CD14-positive monocyte (primary cell): ENCODE measurements around the gene CD180. TPM values are rescaled to one million over a fixed set of nuclear protein-coding genes. Genes with fewer than 3 reads are reported as not detected.

Experiments used
- DNase-seq, 3 donors: peaks; one replicate each; pipeline ENCODE4 v3.0.0-alpha.2; 2011 to 2022
- H2AFZ ChIP-seq: 2 replicates; pipeline ENCODE4 v1.6.0; 2012; ENCODE audit warnings: mild to moderate bottlenecking, low read depth, low read length, inconsistent platforms; ENCODE audit not compliant: insufficient read depth, poor library complexity, severe bottlenecking
- H3K27ac ChIP-seq, 2 donors: 1 replicate in 1 of 2; 2 replicates in 1 of 2; pipeline ENCODE4 v1.5.1; 2012 to 2013; ENCODE audit warnings: low read length in 2 of 2, control low read depth in 1 of 2, inconsistent platforms in 1 of 2, low read depth in 1 of 2, mild to moderate bottlenecking in 1 of 2
- H3K27me3 ChIP-seq, 2 donors: one replicate each; pipeline versions ENCODE4 v1.6.0 to v1.6.1; 2011 to 2013; ENCODE audit warnings: low read length in 2 of 2; ENCODE audit not compliant: control insufficient read depth in 2 of 2, insufficient read depth in 2 of 2
- H3K36me3 ChIP-seq, 2 donors: replicated peaks in 1 of 2; 1 replicate in 1 of 2; 2 replicates in 1 of 2; pipeline versions ENCODE4 v1.5.1 to v1.6.1; 2012 to 2013; ENCODE audit warnings: low read length in 2 of 2, control low read depth in 1 of 2, inconsistent platforms in 1 of 2, mild to moderate bottlenecking in 1 of 2; ENCODE audit not compliant: insufficient read depth in 2 of 2, control insufficient read depth in 1 of 2
- H3K4me1 ChIP-seq, 2 donors: 1 replicate in 1 of 2; 2 replicates in 1 of 2; pipeline versions ENCODE4 v1.5.1 to v1.6.1; 2012 to 2013; ENCODE audit warnings: low read length in 2 of 2, control low read depth in 1 of 2, inconsistent platforms in 1 of 2, mild to moderate bottlenecking in 1 of 2, moderate library complexity in 1 of 2; ENCODE audit not compliant: insufficient read depth in 2 of 2, control insufficient read depth in 1 of 2
- H3K4me2 ChIP-seq: replicated peaks from 2 replicates; pipeline ENCODE3; 2012; ENCODE audit warnings: low read length, moderate library complexity, mild to moderate bottlenecking; ENCODE audit not compliant: poor library complexity, severe bottlenecking; ENCODE audit errors: extremely low read depth
- H3K4me3 ChIP-seq, 3 experiments: fragments of 200-600 bp in 1 of 3; sonication (generic) in 1 of 3; replicated peaks in 1 of 3; 1 replicate in 2 of 3; 2 replicates in 1 of 3; pipeline ENCODE4 v1.5.1; 2011 to 2013; ENCODE audit warnings: low read length in 3 of 3, mild to moderate bottlenecking in 3 of 3, control low read depth in 2 of 3, low read depth in 2 of 3, inconsistent platforms in 1 of 3, moderate library complexity in 1 of 3
- H3K79me2 ChIP-seq: 2 replicates; pipeline ENCODE4 v1.6.0; 2012; ENCODE audit warnings: mild to moderate bottlenecking, control low read depth, inconsistent platforms, low read length, moderate library complexity; ENCODE audit not compliant: insufficient read depth
- H3K9ac ChIP-seq: 2 replicates; pipeline ENCODE4 v1.6.0; 2017; ENCODE audit warnings: low read length, mild to moderate bottlenecking; ENCODE audit not compliant: insufficient read depth, poor library complexity, severe bottlenecking
- H3K9me3 ChIP-seq, 2 donors: replicated peaks in 1 of 2; 1 replicate in 1 of 2; 2 replicates in 1 of 2; pipeline versions ENCODE4 v1.5.1 to v1.6.1; 2012 to 2013; ENCODE audit warnings: low read length in 2 of 2, control low read depth in 1 of 2; ENCODE audit not compliant: control insufficient read depth in 1 of 2, insufficient read depth in 1 of 2
- H4K20me1 ChIP-seq: 2 replicates; pipeline ENCODE4 v1.6.0; 2012; ENCODE audit warnings: mild to moderate bottlenecking, low read length, control low read depth, moderate library complexity; ENCODE audit not compliant: insufficient read depth
- H3K27ac Mint-ChIP-seq, 7 donors: one replicate each; pipeline ENCODE4 v1.8.0; 2020; ENCODE audit warnings: mild to moderate bottlenecking in 7 of 7, mixed read lengths in 7 of 7, moderate library complexity in 6 of 7, inconsistent platforms in 2 of 7
- H3K27me3 Mint-ChIP-seq, 3 donors: one replicate each; pipeline ENCODE4 v1.8.0; 2021 to 2022; ENCODE audit warnings: low read depth in 3 of 3, mild to moderate bottlenecking in 3 of 3, mixed read lengths in 3 of 3, moderate library complexity in 3 of 3, inconsistent platforms in 1 of 3
- H3K36me3 Mint-ChIP-seq, 2 donors: one replicate each; pipeline ENCODE4 v1.8.0; 2020; ENCODE audit warnings: mixed read lengths in 2 of 2, inconsistent platforms in 1 of 2, mild to moderate bottlenecking in 1 of 2
- H3K4me1 Mint-ChIP-seq: one replicate; pipeline ENCODE4 v1.8.0; 2020; ENCODE audit warnings: mild to moderate bottlenecking, mixed read lengths
- H3K4me3 Mint-ChIP-seq, 2 donors: one replicate each; pipeline ENCODE4 v1.8.0; 2020; ENCODE audit warnings: mild to moderate bottlenecking in 2 of 2, mixed read lengths in 2 of 2, moderate library complexity in 1 of 2
- H3K9me3 Mint-ChIP-seq, 7 donors: one replicate each; pipeline ENCODE4 v1.8.0; 2020 to 2022; ENCODE audit warnings: mixed read lengths in 7 of 7, mild to moderate bottlenecking in 6 of 7, moderate library complexity in 6 of 7, inconsistent platforms in 2 of 7
- WGBS: methylation state at CpG from one replicate; pipeline ENCODE4 v1.1.5; 2013; ENCODE audit warnings: missing lambda C conversion rate; ENCODE audit not compliant: insufficient coverage; 5-methylcytosine and 5-hydroxymethylcytosine counted together
- intact Hi-C, 2 donors: fragments of 100-400 bp; cut with micrococcal nuclease; formaldehyde crosslinking; loops; one replicate each; pipeline versions ENCODE4 v1.15.0 to v1.15.1; 2023
- polyA plus RNA-seq, 3 donors: library from polyadenylated mRNA; depleted of rRNA in 1 of 3; unstranded in 2 of 3; stranded (reverse) in 1 of 3; fragments of 300-500 nt in 2 of 3; fragments of >200 nt in 1 of 3; fragmentation: Illumina TruSeq in 2 of 3; gene quantifications; 1 replicate in 2 of 3; 2 replicates in 1 of 3; pipeline ENCODE4 v1.2.3, GENCODE V29; 2012 to 2021
- TF ChIP-seq, protein P1 (sequence below): fragments of 200-600 bp; IDR thresholded peaks from one replicate; pipeline ENCODE4 v1.8.0; 2022; ENCODE audit warnings: antibody characterized with exemption, mild to moderate bottlenecking

The CD180 gene
- polyA plus RNA-seq, 3 donors, result 6.1 to 22.0 (median 11.7) TPM

DNA sequence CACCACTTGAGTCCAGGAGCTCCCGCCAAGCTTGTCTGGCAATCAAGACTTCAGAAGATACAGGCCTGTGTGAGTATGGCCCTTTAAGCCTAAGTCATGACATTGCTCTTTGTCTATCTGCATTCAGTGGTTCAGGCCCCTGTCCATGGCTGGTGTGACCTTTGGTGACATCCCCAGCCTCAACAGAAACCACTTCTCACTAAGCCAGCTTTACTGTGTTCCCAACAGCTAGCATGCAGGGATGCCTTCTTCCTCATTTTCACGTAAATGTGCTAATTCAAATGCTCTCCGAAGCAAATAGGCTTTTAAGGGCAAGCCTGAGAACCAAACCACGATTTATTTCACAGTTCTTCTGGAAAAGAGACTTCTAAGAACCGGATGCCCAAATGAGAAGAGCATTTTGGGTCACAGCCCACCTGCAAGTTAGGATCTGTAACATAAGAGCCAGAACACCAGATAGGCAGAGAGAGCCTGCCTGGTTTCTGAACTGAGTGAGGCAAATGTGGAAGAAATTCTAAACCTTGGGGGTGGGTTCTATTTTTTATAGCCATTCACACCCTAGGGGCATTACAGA, 14.9 kb downstream of the CD180 start:
- peak; percentile 72 to 80 (median 75) for DNase-seq
- Mint-ChIP-seq H3K27ac (peak overlapping the region; percentile 84 to 95 (median 93)), H3K4me1 (peaks cover 48% of the 10 kb centered on the region), H3K9me3 (peaks cover 16 to 39% (median 31%) of the 10 kb centered on the region in 7 donors), H3K36me3 (peaks cover 53 to 85% of the 10 kb centered on the region in 2 donors), H3K4me3 (peak overlapping the region; percentile 59 to 76), H3K27me3 (peaks cover 0 to 3% (median 1%) of the 10 kb centered on the region in 3 donors)
- Histone ChIP-seq H3K4me1 (peaks cover 35 to 45% of the 10 kb centered on the region in 2 donors), H2AFZ (no peak overlapping the region), H3K79me2 (peaks cover 59% of the 10 kb centered on the region), H3K4me2 (peak overlapping the region; percentile 49), H3K9ac (peak overlapping the region; percentile 29), H3K4me3 (peak overlapping the region in 2 of 3 experiments; percentile 26 to 42), H3K36me3 (peaks cover 34 to 49% of the 10 kb centered on the region in 2 donors), H3K27ac (peak overlapping the region; percentile 62 to 77), H3K27me3 (no peaks in the 10 kb centered on the region), H4K20me1 (no peaks in the 10 kb centered on the region), H3K9me3 (peaks cover 27 to 32% of the 10 kb centered on the region in 2 donors)
- WGBS, result 25% methylated on average over 4 of the region's 5 CpGs
- TF ChIP-seq, protein P1, sequence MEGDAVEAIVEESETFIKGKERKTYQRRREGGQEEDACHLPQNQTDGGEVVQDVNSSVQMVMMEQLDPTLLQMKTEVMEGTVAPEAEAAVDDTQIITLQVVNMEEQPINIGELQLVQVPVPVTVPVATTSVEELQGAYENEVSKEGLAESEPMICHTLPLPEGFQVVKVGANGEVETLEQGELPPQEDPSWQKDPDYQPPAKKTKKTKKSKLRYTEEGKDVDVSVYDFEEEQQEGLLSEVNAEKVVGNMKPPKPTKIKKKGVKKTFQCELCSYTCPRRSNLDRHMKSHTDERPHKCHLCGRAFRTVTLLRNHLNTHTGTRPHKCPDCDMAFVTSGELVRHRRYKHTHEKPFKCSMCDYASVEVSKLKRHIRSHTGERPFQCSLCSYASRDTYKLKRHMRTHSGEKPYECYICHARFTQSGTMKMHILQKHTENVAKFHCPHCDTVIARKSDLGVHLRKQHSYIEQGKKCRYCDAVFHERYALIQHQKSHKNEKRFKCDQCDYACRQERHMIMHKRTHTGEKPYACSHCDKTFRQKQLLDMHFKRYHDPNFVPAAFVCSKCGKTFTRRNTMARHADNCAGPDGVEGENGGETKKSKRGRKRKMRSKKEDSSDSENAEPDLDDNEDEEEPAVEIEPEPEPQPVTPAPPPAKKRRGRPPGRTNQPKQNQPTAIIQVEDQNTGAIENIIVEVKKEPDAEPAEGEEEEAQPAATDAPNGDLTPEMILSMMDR, result no peak
- intact Hi-C loops, result no loop called here

DNA sequence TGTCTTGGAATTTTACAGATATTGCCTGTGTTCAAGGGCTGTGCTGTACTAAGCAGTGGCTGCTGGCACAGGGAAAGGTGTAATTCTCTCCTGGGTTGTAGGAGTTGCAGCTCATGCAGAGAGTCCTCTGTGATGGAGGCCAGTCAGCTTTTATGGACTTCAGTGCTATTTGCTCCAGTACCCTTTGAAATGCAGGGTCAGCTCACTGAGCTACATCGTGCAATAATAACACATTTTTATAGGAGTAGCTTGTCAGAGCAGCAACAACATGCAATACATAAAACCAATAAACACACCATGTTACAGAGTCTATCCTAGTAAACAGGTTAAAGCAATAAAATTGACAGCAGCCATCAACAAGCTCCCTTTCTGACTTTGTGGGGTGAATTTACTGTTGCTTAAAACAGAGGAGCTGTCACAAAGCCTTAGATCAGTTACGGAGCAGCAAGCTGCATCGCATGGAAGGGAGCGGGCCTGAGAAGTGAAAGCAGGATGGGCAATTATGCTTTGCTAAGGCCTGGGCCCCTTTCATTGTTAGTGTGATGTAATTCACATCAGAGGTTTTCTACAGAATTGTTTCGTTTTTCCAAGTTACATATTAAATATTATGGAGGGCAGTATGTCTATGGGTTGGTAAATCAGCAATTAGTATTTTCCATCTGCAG, 16.8 kb downstream of the CD180 start:
- Histone ChIP-seq H3K4me2 (no peak overlapping the region), H3K36me3 (peaks cover 25 to 38% of the 10 kb centered on the region in 2 donors), H4K20me1 (no peaks in the 10 kb centered on the region), H3K4me1 (peaks cover 36 to 39% of the 10 kb centered on the region in 2 donors), H2AFZ (no peak overlapping the region), H3K27ac (no peak overlapping the region), H3K79me2 (peaks cover 40% of the 10 kb centered on the region), H3K9me3 (peaks cover 36 to 39% of the 10 kb centered on the region in 2 donors), H3K27me3 (no peaks in the 10 kb centered on the region), H3K9ac (no peak overlapping the region), H3K4me3 (peak overlapping the region in 1 of 3 experiments; percentile 5)
- peaks cover 43% of the 10 kb centered on the region for H3K4me1 Mint-ChIP-seq
- intact Hi-C loops, result loop anchor here in 1 of 2 donors (2.0 kb wide), 1 partner anchor 13 kb away; no protein-coding TSS in a partner anchor
- peaks cover 0 to 8% (median 1%) of the 10 kb centered on the region in 3 donors for H3K27me3 Mint-ChIP-seq
- peak overlapping the region in 4 of 7 donors; percentile 7 to 54 (median 28) for H3K27ac Mint-ChIP-seq
- H3K36me3 Mint-ChIP-seq, result peaks cover 48 to 85% of the 10 kb centered on the region in 2 donors
- peaks cover 21 to 51% (median 37%) of the 10 kb centered on the region in 7 donors for H3K9me3 Mint-ChIP-seq
- TF ChIP-seq, protein P1, result no peak
- no peak overlapping the region for H3K4me3 Mint-ChIP-seq
- WGBS, result 100% methylated on average over 3 of the region's 5 CpGs
- DNase-seq, result no peak
